GM12873 (cell line): ENCODE measurements around the gene COPS8.

Source experiments
- TF ChIP-seq, protein P1 (sequence below): IDR thresholded peaks from 2 replicates; pipeline ENCODE4 v1.5.1; 2012; ENCODE audit warnings: low read depth, mild to moderate bottlenecking, moderate library complexity, low read length, control low read depth; ENCODE audit not compliant: insufficient read depth; ENCODE audit errors: missing control alignments

Gene COPS8

DNA sequence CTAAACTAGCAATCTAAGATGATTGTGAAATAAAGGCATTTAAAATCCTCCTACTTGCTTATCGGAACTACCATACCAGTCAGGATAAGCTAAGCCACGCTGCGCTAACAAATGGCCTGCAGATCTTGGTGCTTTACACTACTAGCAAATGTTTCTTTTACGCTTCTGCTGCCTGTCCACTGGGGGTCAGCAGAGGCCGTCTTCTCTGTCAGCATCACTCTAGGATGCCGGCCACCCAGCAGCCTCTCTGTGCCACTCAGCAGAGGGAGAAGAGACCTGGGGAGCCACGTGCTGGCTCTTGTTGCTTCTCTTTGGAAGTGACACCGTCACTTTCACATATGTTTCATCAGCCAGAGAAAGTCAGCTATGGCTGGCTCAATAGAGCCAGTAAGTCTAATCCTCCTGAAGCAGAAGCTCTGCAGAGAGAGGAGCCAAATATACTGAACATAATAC, 36.6 kb downstream of the COPS8 start:
- TF ChIP-seq, protein P1, sequence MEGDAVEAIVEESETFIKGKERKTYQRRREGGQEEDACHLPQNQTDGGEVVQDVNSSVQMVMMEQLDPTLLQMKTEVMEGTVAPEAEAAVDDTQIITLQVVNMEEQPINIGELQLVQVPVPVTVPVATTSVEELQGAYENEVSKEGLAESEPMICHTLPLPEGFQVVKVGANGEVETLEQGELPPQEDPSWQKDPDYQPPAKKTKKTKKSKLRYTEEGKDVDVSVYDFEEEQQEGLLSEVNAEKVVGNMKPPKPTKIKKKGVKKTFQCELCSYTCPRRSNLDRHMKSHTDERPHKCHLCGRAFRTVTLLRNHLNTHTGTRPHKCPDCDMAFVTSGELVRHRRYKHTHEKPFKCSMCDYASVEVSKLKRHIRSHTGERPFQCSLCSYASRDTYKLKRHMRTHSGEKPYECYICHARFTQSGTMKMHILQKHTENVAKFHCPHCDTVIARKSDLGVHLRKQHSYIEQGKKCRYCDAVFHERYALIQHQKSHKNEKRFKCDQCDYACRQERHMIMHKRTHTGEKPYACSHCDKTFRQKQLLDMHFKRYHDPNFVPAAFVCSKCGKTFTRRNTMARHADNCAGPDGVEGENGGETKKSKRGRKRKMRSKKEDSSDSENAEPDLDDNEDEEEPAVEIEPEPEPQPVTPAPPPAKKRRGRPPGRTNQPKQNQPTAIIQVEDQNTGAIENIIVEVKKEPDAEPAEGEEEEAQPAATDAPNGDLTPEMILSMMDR, result peak; percentile 65

DNA sequence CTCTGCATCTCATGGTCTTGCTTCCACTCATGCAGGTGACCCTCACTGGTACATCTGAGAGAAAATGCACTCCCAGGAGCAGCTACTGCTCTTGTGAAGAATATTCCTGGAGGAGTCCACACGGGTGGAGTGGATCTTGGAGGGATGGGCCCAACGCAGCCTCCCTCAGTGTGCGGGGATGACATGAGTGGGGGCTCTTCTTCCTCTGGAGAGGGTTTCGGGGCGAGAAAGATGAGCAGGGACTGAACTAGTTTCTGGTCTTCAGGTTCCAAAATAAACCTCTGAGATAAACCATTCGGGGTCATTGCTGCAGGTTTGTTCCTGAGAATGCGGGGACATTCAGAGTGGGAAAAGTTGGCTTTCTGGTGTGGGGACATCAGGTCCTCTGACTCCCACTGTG, 39.1 kb downstream of the COPS8 start:
- TF ChIP-seq, protein P1, result no peak

DNA sequence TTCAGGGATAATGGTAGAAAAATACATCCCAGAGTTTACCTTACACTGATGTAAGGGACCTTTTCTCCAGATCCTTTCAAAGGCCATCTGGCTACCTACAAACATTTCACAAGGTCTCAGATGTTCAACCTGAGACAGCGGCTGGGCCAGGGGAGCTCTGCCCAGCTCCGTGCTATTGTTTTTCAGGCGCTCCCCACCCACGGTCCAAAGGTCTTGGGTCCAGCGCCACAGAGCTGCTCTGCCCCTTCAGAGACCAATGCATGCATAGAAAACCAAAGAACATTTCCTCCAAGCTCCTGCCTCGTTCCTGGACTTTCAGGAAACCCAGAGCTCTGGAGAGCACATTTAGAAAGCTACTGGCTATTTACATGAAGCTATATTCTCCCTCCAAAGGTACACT, 40.3 kb downstream of the COPS8 start:
- TF ChIP-seq, protein P1, result no peak

DNA sequence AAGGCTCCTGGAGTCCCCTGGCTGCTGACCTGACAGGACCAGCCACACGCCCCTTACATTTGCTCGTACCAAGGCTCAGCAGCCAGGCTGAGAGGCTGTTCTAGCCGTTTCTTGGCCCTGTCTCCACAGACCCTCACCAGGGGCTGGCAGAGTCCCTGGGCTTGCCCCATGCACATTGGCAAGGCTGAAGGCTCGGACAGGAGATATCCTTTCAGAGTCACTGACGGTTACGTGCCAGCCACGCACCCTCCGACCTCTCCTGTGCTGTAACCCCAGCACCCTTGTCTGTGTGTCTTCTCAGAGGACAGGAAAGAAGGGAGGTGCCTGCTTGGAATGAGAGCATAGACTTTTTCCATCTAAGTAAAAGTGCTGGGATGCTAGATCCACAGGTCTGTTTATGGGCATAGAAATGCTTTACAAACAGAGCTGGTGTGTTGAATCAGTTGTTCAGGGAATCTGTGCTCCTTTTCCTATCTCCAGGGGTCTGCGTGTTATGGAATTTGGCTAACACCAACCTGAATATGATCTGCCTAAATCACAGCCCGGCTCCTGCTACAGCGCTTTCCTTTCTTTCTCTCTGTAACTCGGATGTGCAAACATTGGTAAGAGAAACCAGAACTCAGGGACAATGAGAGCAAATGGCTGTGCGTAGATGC, 41.0 kb downstream of the COPS8 start:
- TF ChIP-seq, protein P1, result no peak

DNA sequence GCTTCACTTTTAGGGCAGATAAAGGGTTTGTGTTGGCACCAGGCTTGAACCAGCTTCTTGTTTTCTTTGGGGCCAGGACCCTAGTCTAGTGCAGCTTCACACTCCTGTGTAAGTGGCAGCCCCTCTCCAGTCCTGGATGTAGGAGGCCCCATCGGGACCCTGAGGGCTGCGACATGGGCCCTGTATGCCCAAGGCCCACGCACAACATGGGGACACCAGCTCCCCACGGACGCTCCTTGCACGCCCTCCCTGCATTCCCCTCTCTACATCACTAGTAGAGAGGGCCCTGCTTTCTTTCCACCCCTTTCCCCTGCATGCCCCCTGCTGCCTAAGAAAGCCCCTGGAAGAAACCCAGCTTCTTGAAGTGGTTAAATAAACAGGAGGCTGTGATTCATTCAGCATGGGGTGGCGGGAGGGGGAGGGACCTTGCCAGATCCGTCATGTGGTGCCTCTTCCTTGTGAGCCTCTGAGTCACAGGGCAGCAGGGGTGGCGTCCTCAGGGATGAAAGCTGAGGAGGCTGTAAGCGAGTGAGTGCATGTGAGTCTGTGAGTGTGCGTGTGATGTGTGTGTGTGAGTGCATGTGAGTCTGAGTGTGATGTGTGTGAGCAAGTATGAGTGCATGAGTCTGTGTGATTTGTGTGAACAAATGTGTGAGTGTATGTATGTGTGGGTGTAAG, 42.5 kb downstream of the COPS8 start:
- TF ChIP-seq, protein P1, result no peak

DNA sequence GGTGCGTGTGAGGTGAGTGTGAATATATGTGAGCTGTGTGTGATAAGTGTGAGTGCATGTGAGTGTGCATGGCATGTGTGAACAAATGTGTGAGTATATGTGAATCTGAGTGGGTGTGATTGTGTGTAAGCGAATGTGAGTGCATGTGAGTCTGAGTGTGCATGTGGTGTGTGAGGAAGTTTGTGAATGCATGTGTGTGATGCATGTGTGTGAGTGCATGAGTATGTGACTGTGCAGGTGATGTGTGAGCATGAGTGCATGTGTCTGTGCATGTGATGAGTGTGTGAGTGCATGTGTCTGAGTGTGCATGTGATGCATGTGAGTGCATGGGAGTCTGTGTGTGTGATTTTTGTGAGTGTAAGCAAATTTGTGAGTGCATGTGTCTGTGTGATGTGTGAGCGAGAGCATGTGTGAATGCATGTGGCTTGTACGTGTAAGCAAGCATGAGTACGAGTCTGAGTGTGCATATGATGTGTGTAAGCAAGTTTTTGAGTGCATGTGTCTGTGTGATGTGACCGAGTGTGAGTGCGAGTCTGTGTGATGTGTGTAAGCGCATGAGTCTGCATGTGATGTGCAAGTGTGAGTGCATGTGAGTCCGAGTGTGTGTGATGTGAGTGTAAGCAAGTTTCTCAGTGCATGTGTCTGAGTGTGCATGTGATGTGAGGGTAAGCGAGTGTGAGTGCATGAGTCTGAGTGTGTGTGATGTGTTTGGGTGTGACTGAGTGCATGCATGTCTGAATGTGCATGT, 43.3 kb downstream of the COPS8 start:
- TF ChIP-seq, protein P1, result no peak

DNA sequence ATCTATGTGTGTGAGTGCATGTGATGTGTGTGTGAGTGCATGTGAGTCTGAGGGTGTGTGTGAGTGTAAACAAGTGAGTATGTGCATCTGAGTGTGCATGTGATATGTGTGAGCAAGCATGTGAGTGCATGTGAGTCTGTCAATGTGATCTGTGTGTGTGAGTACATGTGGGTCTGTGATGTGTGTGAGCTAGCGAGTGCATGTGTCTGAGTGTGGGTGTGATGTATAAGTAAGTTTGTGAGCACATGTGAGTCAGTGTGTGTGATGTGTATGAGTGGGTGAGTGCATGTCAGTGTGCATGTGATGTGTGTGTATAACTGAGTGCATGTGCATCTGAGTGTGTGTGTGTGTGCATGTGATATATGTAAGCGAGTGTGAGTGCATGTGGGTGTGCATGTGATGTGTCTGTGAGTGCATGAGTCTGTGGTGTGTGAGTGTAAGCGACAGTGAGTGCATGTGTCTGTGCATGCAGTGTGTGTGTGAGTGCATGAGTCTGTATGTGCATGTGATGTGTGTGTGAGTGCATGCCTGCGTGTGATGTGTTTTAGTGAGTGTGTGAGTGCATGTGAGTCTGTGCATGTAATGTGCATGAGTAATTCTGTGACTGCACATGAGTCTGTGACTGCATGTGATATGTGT, 44.1 kb downstream of the COPS8 start:
- TF ChIP-seq, protein P1, result no peak
